NT2/D1 (cell line): ENCODE data around the gene ZIC2.

Experiments used
- DNase-seq: peaks from one replicate; pipeline ENCODE4 v3.0.0-alpha.2; 2011; ENCODE audit warnings: low read depth, low spot score
- H3K27me3 ChIP-seq: 2 replicates; pipeline ENCODE4 v1.6.0; 2011; ENCODE audit warnings: mild to moderate bottlenecking; ENCODE audit not compliant: insufficient read length, insufficient read depth
- H3K36me3 ChIP-seq: 2 replicates; pipeline ENCODE4 v1.6.1; 2011; ENCODE audit warnings: mild to moderate bottlenecking, low read length, mixed read lengths; ENCODE audit not compliant: insufficient read depth, insufficient read length
- H3K4me1 ChIP-seq: 2 replicates; pipeline ENCODE4 v1.5.1; 2011; ENCODE audit not compliant: insufficient read depth, insufficient read length
- H3K4me3 ChIP-seq: 2 replicates; pipeline ENCODE4 v1.5.1; 2011; ENCODE audit warnings: low read depth; ENCODE audit not compliant: insufficient read length
- H3K9ac ChIP-seq: 2 replicates; pipeline ENCODE4 v1.6.0; 2011; ENCODE audit warnings: low read depth; ENCODE audit not compliant: insufficient read length
- H3K9me3 ChIP-seq: 2 replicates; pipeline ENCODE4 v1.5.1; 2011; ENCODE audit warnings: mild to moderate bottlenecking, low read length; ENCODE audit not compliant: insufficient read depth
- SUZ12 ChIP-seq: IDR thresholded peaks from 2 replicates; pipeline ENCODE4 v1.6.1; 2011; ENCODE audit not compliant: insufficient read length, insufficient read depth; ENCODE audit errors: extremely low read depth
- YY1 ChIP-seq: IDR thresholded peaks from 2 replicates; pipeline ENCODE4 v1.6.1; 2011; ENCODE audit not compliant: insufficient read length, insufficient read depth
- ZNF274 ChIP-seq: IDR thresholded peaks from 2 replicates; pipeline ENCODE4 v1.6.1; 2011; ENCODE audit warnings: mild to moderate bottlenecking, low read depth, low read length

Gene ZIC2

GRCh38 chr13:99959540-99960230 lies 21.9 kb upstream of the ZIC2 start:
- TF ChIP-seq ZNF274 (no peak), SUZ12 (no peak), YY1 (no peak)
- Histone ChIP-seq H3K36me3 (peaks cover under 1% of the 10 kb centered on the region), H3K9me3 (peaks cover 4% of the 10 kb centered on the region; the same call in 1 of the 2 replicates), H3K9ac (no peak overlapping the region), H3K4me3 (no peak overlapping the region), H3K27me3 (peaks cover 71% of the 10 kb centered on the region), H3K4me1 (peaks cover 2% of the 10 kb centered on the region)
- DNase-seq, result no peak

DNA sequence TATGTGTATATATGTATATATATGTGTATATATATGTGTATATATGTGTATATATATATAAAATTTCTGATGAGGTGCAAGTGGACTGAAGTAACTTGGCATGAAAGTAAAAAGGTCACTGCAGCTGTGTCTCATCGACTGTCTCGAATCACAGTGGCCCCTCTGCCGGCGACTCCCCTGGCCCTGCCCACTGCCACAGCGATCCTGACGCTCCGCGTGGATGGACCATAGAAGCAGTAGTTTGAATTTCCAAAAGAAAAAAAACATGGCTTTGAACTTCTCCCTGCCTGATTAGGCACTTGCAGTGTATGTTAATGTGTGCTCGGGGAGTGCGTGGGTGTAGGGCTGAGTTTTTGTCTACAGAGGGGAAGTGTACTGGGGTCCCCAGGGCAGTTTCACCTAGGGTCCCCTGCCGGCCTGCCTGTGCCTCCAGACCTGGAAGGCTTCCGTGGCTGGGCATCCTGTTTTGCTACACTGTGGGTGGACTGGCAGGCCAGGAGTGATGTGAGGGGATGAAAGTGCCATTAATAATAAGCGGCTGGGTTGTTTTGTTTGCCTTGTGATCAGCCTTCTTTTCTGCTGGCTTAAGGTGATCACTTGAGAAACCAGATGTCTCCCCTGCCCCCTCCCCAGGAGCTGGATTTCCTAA lies 20.8 kb upstream of the ZIC2 start:
- H3K4me3 ChIP-seq, result no peak overlapping the region
- H3K4me1 ChIP-seq, result peaks cover 2% of the 10 kb centered on the region
- H3K9me3 ChIP-seq, result peaks cover 4% of the 10 kb centered on the region; the same call in 1 of the 2 replicates
- no peak for DNase-seq
- H3K9ac ChIP-seq, result no peak overlapping the region
- peaks cover 6% of the 10 kb centered on the region for H3K36me3 ChIP-seq
- no peak for TF ChIP-seq YY1
- TF ChIP-seq SUZ12, result no peak
- TF ChIP-seq ZNF274, result no peak
- H3K27me3 ChIP-seq, result peaks cover 60% of the 10 kb centered on the region

DNA sequence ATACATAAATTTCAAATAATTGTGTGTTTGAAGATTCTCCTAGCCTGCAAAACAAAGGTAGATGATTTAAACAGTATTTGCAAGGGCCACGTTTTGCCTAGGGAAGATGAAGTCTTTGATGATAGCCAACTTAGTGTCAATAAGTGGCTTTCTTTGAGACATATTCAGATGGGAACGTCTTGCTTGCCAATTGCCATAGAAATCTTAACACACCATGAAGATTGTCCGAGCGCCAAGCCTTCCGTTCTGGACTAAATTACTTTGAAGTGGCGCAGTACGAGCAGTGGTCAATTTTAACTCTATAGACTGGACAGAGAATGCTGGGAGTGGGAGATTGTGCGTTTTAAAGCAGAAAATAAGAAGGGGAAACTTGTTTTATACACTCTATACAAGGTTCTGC lies 19.9 kb upstream of the ZIC2 start:
- peaks cover 6% of the 10 kb centered on the region for H3K36me3 ChIP-seq
- no peak for TF ChIP-seq YY1
- no peak for TF ChIP-seq ZNF274
- no peak for TF ChIP-seq SUZ12
- no peak for DNase-seq
- no peak overlapping the region for H3K4me3 ChIP-seq
- peaks cover 56% of the 10 kb centered on the region for H3K27me3 ChIP-seq
- no peak overlapping the region for H3K9ac ChIP-seq
- peaks cover 4% of the 10 kb centered on the region; the same call in 1 of the 2 replicates for H3K9me3 ChIP-seq
- H3K4me1 ChIP-seq, result peaks cover 2% of the 10 kb centered on the region

DNA sequence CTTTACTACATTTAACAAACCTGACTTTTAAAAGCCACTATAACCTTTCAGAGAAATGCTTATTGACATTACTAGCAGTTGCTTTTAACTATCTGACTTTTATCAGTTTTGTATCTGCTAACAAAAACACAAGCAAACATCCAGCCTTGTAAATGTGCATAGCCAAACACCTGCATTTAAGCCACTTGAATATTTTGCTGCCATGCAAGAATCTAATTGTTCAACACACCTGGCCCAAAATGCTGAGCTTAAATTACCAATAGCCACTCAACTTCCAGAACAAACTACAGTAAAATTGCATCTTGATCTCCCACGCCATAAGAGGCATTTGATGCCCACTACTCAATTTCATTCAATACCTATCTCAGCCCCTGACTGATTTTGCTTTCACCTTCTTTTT lies 19.3 kb upstream of the ZIC2 start:
- peaks cover 2% of the 10 kb centered on the region for H3K4me1 ChIP-seq
- no peak for TF ChIP-seq YY1
- DNase-seq, result no peak
- H3K4me3 ChIP-seq, result no peak overlapping the region
- peaks cover 57% of the 10 kb centered on the region for H3K27me3 ChIP-seq
- peaks cover 6% of the 10 kb centered on the region for H3K36me3 ChIP-seq
- H3K9me3 ChIP-seq, result peaks cover 4% of the 10 kb centered on the region; the same call in 1 of the 2 replicates
- no peak overlapping the region for H3K9ac ChIP-seq

GRCh38 chr13:99963816-99964339 lies 17.7 kb upstream of the ZIC2 start:
- Histone ChIP-seq H3K4me3 (no peak overlapping the region), H3K36me3 (peaks cover 6% of the 10 kb centered on the region), H3K4me1 (peaks cover 2% of the 10 kb centered on the region), H3K27me3 (peaks cover 65% of the 10 kb centered on the region), H3K9me3 (peaks cover 4% of the 10 kb centered on the region; the same call in 1 of the 2 replicates), H3K9ac (no peak overlapping the region)
- TF ChIP-seq SUZ12, result no peak
- no peak for TF ChIP-seq YY1
- TF ChIP-seq ZNF274, result no peak
- DNase-seq, result no peak

DNA sequence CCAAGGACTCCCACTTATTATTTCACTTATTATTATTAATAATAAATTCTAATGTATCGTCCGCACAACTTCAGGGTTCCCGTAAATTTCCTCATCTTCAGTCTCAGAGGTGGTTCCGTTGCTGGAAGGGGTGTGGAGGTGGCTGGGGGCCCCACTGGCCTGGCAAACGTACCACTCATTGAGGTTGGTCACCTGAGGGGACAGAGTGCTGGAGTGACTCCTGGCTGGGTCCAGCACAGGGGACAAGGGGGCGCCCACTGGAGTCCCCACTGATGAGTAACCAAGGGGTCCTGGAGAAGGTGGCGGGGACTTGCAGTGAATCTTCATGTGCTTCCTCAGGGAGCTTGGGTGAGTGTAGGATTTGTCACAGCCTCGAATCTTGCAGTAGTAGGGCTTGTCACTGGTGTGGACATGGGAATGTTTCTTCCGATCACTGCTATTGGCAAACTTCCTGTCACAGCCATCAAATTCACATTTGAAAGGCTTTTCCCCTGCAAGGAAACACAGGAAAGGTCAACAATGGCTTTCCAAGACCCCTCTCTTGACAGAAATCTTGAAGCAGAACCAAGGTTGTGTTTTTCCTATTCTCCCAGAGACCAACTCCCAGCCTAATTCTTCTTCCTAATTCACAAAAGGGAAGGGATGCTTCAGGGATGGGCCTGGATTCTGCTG lies 16.1 kb upstream of the ZIC2 start:
- Histone ChIP-seq H3K27me3 (peaks cover 58% of the 10 kb centered on the region), H3K9ac (no peak overlapping the region), H3K36me3 (peaks cover 6% of the 10 kb centered on the region), H3K4me3 (no peak overlapping the region), H3K9me3 (no peaks in the 10 kb centered on the region), H3K4me1 (peaks cover 5% of the 10 kb centered on the region)
- no peak for TF ChIP-seq ZNF274
- no peak for TF ChIP-seq YY1
- TF ChIP-seq SUZ12, result no peak
- DNase-seq, result no peak
